SK-N-SH (cell line): ENCODE data around the gene FMN1. TPM values are rescaled to one million over a fixed set of nuclear protein-coding genes. Genes with fewer than 3 reads are reported as not detected.

Experiments
- CTCF ChIA-PET: fragments of 300-600, 350-600 bp; formaldehyde crosslinking; extraction: SDS; loops from one replicate; lab custom pipeline; 2021; lab: Yijun Ruan, JAX
- POLR2A ChIA-PET: fragments of 350-600 bp; sonication (Branson Sonifier 250); formaldehyde crosslinking; extraction: SDS; loops from one replicate; lab custom pipeline; 2020; ENCODE audit warnings: antibody characterized with exemption, inconsistent platforms; lab: Yijun Ruan, JAX
- DNase-seq: peaks from one replicate; pipeline ENCODE4 v3.0.0; 2012
- H2AFZ ChIP-seq: fragments of 200-600 bp; sonication (generic); 2 replicates; pipeline ENCODE4 v1.8.1; 2016; ENCODE audit warnings: antibody characterized with exemption, mild to moderate bottlenecking, low read depth
- H3F3A ChIP-seq: fragments of 200-600 bp; sonication (generic); replicated peaks from 2 replicates; pipeline ENCODE3; 2016; ENCODE audit warnings: antibody characterized with exemption, mild to moderate bottlenecking; ENCODE audit not compliant: insufficient read depth
- H3K27ac ChIP-seq, 2 experiments: fragments of 200-500 bp in 1 of 2; fragments of 200-600 bp in 1 of 2; sonication (Bioruptor generic) in 1 of 2; sonication (generic), shearing (Covaris generic) in 1 of 2; 2 replicates each; pipeline versions ENCODE4 v1.5.1 to v1.6.1; 2014 to 2016; ENCODE audit warnings: low read depth in 2 of 2, inconsistent platforms in 1 of 2, low read length in 1 of 2, mild to moderate bottlenecking in 1 of 2, mixed read lengths in 1 of 2
- H3K27me3 ChIP-seq: fragments of 200-600 bp; sonication (generic), shearing (Covaris generic); 2 replicates; pipeline ENCODE4 v1.6.1; 2016; ENCODE audit warnings: mixed run types; ENCODE audit not compliant: insufficient read depth
- H3K36me3 ChIP-seq, 2 experiments: fragments of 200-500 bp in 1 of 2; fragments of 200-600 bp in 1 of 2; sonication (Bioruptor generic) in 1 of 2; sonication (generic) in 1 of 2; replicated peaks in 1 of 2; 2 replicates each; pipeline versions ENCODE3 to v1.5.1; 2014 to 2016; ENCODE audit warnings: low read length in 1 of 2, mild to moderate bottlenecking in 1 of 2; ENCODE audit not compliant: insufficient read depth in 2 of 2, control insufficient read depth in 1 of 2
- H3K4me1 ChIP-seq, 2 experiments: fragments of 200-500 bp in 1 of 2; fragments of 200-600 bp in 1 of 2; sonication (Bioruptor generic) in 1 of 2; sonication (generic), shearing (Covaris generic) in 1 of 2; 2 replicates each; pipeline versions ENCODE4 v1.5.1 to v1.6.1; 2014 to 2016; ENCODE audit warnings: low read depth in 1 of 2, low read length in 1 of 2, mixed run types in 1 of 2; ENCODE audit not compliant: insufficient read depth in 2 of 2, control insufficient read depth in 1 of 2
- H3K4me2 ChIP-seq: fragments of 200-600 bp; sonication (generic), shearing (Covaris generic); 2 replicates; pipeline ENCODE4 v1.6.1; 2017; ENCODE audit warnings: mixed run types
- H3K4me3 ChIP-seq, 2 experiments: fragments of 200-500 bp in 1 of 2; fragments of 200-600 bp in 1 of 2; sonication (Bioruptor generic) in 1 of 2; sonication (generic), shearing (Covaris generic) in 1 of 2; 2 replicates each; pipeline versions ENCODE4 v1.5.1 to v1.8.1; 2014 to 2016; ENCODE audit warnings: low read depth in 2 of 2, inconsistent platforms in 1 of 2, low read length in 1 of 2, mild to moderate bottlenecking in 1 of 2, mixed read lengths in 1 of 2, moderate library complexity in 1 of 2
- H3K79me2 ChIP-seq: fragments of 200-600 bp; sonication (generic); 2 replicates; pipeline ENCODE4 v1.8.1; 2017; ENCODE audit warnings: mild to moderate bottlenecking; ENCODE audit not compliant: insufficient read depth
- H3K9ac ChIP-seq: fragments of 200-600 bp; sonication (generic); 2 replicates; pipeline ENCODE4 v1.6.1; 2017; ENCODE audit warnings: mixed run types
- H3K9me2 ChIP-seq: fragments of 200-600 bp; sonication (generic); 2 replicates; pipeline ENCODE4 v1.6.1; 2017; ENCODE audit warnings: mixed run types
- H3K9me3 ChIP-seq: fragments of 200-600 bp; sonication (generic); 2 replicates; pipeline ENCODE4 v1.6.1; 2017; ENCODE audit warnings: mixed run types, mild to moderate bottlenecking, moderate library complexity
- H4K20me1 ChIP-seq: fragments of 200-600 bp; sonication (generic); 2 replicates; pipeline ENCODE4 v1.6.1; 2017; ENCODE audit warnings: mild to moderate bottlenecking, mixed run types; ENCODE audit not compliant: insufficient read depth
- EP300 ChIP-seq, 2 experiments: IDR thresholded peaks; 2 replicates each; pipeline versions ENCODE4 v1.4.0 to v1.6.1; 2012; ENCODE audit warnings: borderline replicate concordance in 1 of 2, low read depth in 1 of 2, low read length in 1 of 2
- FOXJ3 ChIP-seq: sonication (generic); formaldehyde crosslinking; IDR thresholded peaks from 2 replicates; pipeline ENCODE4 v1.5.1; 2020; ENCODE audit warnings: mild to moderate bottlenecking, missing genetic modification reagents
- MAX ChIP-seq: IDR thresholded peaks from 2 replicates; pipeline ENCODE4 v1.4.0; 2012; ENCODE audit warnings: low read depth
- MEF2A ChIP-seq: IDR thresholded peaks from 2 replicates; pipeline ENCODE4 v1.4.0; 2012; ENCODE audit warnings: low read depth, borderline replicate concordance
- NRF1 ChIP-seq: IDR thresholded peaks from 2 replicates; pipeline ENCODE4 v1.6.1; 2012; ENCODE audit warnings: low read depth, mild to moderate bottlenecking, low read length
- PBX3 ChIP-seq: IDR thresholded peaks from 2 replicates; pipeline ENCODE4; 2012
- POLR2AphosphoS5 ChIP-seq: IDR thresholded peaks from 2 replicates; pipeline ENCODE4 v1.6.1; 2012; ENCODE audit warnings: low read depth, low read length
- RXRA ChIP-seq: IDR thresholded peaks from 2 replicates; pipeline ENCODE4 v1.4.0; 2012; ENCODE audit warnings: low read depth, mild to moderate bottlenecking, borderline replicate concordance
- TAF1 ChIP-seq: IDR thresholded peaks from 2 replicates; pipeline ENCODE4 v1.6.1; 2012; ENCODE audit warnings: low read depth, mild to moderate bottlenecking, low read length, moderate library complexity, borderline replicate concordance
- TEAD4 ChIP-seq: IDR thresholded peaks from 2 replicates; pipeline ENCODE4 v1.4.0; 2012; ENCODE audit warnings: mild to moderate bottlenecking, borderline replicate concordance; ENCODE audit not compliant: insufficient read depth
- WGBS: methylation state at CpG from one replicate; pipeline ENCODE4 v1.1.6; 2017; ENCODE audit warnings: low lambda C conversion rate; 5-methylcytosine and 5-hydroxymethylcytosine counted together
- polyA plus RNA-seq, 3 experiments: library from polyadenylated mRNA; depleted of rRNA; stranded (reverse); fragments of >200 nt; gene quantifications; 2 replicates each; pipeline ENCODE4 v1.2.3, GENCODE V29; 2012
- TF ChIP-seq, protein P1 (sequence below): IDR thresholded peaks from 2 replicates; pipeline ENCODE4 v1.6.1; 2012; ENCODE audit warnings: mild to moderate bottlenecking, low read depth, low read length, moderate library complexity
- TF ChIP-seq, protein P2 (sequence below): IDR thresholded peaks from 2 replicates; pipeline ENCODE4 v1.4.0; 2012; ENCODE audit warnings: low read depth, borderline replicate concordance

FMN1 gene
- polyA plus RNA-seq, 1 of the 3 experiments (the other 2 are of a cell fraction), result 9.1 TPM

- Histone ChIP-seq H3K9me2 (no peaks in the 10 kb centered on the region), H3K9me3 (no peaks in the 10 kb centered on the region; the same call in 1 of the 2 replicates), H3K4me1 (peaks cover 0 to 3% of the 10 kb centered on the region in 2 experiments; a peak in 1 of 4 replicates), H3K27ac (no peak overlapping the region), H3F3A (peaks cover 15% of the 10 kb centered on the region), H3K36me3 (peaks cover 6 to 39% of the 10 kb centered on the region in 2 experiments), H3K27me3 (no peaks in the 10 kb centered on the region), H4K20me1 (peaks cover 54% of the 10 kb centered on the region), H3K4me3 (no peak overlapping the region), H3K79me2 (peaks cover 99% of the 10 kb centered on the region), H2AFZ (no peak overlapping the region), H3K4me2 (no peak overlapping the region), H3K9ac (no peak overlapping the region)
- no peak for TF ChIP-seq NRF1
- TF ChIP-seq, protein P1, sequence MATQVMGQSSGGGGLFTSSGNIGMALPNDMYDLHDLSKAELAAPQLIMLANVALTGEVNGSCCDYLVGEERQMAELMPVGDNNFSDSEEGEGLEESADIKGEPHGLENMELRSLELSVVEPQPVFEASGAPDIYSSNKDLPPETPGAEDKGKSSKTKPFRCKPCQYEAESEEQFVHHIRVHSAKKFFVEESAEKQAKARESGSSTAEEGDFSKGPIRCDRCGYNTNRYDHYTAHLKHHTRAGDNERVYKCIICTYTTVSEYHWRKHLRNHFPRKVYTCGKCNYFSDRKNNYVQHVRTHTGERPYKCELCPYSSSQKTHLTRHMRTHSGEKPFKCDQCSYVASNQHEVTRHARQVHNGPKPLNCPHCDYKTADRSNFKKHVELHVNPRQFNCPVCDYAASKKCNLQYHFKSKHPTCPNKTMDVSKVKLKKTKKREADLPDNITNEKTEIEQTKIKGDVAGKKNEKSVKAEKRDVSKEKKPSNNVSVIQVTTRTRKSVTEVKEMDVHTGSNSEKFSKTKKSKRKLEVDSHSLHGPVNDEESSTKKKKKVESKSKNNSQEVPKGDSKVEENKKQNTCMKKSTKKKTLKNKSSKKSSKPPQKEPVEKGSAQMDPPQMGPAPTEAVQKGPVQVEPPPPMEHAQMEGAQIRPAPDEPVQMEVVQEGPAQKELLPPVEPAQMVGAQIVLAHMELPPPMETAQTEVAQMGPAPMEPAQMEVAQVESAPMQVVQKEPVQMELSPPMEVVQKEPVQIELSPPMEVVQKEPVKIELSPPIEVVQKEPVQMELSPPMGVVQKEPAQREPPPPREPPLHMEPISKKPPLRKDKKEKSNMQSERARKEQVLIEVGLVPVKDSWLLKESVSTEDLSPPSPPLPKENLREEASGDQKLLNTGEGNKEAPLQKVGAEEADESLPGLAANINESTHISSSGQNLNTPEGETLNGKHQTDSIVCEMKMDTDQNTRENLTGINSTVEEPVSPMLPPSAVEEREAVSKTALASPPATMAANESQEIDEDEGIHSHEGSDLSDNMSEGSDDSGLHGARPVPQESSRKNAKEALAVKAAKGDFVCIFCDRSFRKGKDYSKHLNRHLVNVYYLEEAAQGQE, result no peak
- TF ChIP-seq EP300 (IDR thresholded peaks at IDR 0.05; ENCODE audit: borderline replicate concordance in 1 of 2, low read depth in 1 of 2, low read length in 1 of 2), result no peak
- no peak for TF ChIP-seq PBX3
- no peak for TF ChIP-seq TAF1
- no peak for TF ChIP-seq MEF2A
- TF ChIP-seq RXRA, result no peak
- no peak for TF ChIP-seq POLR2AphosphoS5
- no peak for TF ChIP-seq TEAD4
- ChIA-PET POLR2A (no interaction called here), CTCF (interaction anchor here (0.6 kb wide), 1 partner anchor 104 kb away, joined by 3 read pairs; no protein-coding TSS in a partner anchor)
- 81% methylated on average over 3 of the region's 4 CpGs for WGBS
- DNase-seq, result no peak
Measured at GRCh38 chr15:33043636-33044035, 150.9 kb downstream of the FMN1 start.

- H3K9me2 ChIP-seq, result no peaks in the 10 kb centered on the region
- H3K79me2 ChIP-seq, result peaks cover 100% of the 10 kb centered on the region
- H3K9me3 ChIP-seq, result no peaks in the 10 kb centered on the region
- H3K27me3 ChIP-seq, result no peaks in the 10 kb centered on the region
- H3K4me2 ChIP-seq, result no peak overlapping the region
- TF ChIP-seq MAX, result no peak
- TF ChIP-seq FOXJ3 (CRISPR knock-in tag), result no peak
- TF ChIP-seq, protein P2, sequence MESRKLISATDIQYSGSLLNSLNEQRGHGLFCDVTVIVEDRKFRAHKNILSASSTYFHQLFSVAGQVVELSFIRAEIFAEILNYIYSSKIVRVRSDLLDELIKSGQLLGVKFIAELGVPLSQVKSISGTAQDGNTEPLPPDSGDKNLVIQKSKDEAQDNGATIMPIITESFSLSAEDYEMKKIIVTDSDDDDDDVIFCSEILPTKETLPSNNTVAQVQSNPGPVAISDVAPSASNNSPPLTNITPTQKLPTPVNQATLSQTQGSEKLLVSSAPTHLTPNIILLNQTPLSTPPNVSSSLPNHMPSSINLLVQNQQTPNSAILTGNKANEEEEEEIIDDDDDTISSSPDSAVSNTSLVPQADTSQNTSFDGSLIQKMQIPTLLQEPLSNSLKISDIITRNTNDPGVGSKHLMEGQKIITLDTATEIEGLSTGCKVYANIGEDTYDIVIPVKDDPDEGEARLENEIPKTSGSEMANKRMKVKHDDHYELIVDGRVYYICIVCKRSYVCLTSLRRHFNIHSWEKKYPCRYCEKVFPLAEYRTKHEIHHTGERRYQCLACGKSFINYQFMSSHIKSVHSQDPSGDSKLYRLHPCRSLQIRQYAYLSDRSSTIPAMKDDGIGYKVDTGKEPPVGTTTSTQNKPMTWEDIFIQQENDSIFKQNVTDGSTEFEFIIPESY, result no peak
- ChIA-PET CTCF (interaction anchor here (1.5 kb wide), 1 partner anchor 11 kb away, joined by 3 read pairs; no protein-coding TSS in a partner anchor), POLR2A (no interaction called here)
- peaks cover 0 to 8% of the 10 kb centered on the region in 2 experiments; a peak in 1 of 4 replicates for H3K4me1 ChIP-seq
- H2AFZ ChIP-seq, result no peak overlapping the region
- peaks cover 73% of the 10 kb centered on the region for H4K20me1 ChIP-seq
- no peak for DNase-seq
- peaks cover 4 to 30% of the 10 kb centered on the region in 2 experiments for H3K36me3 ChIP-seq
- no peak overlapping the region for H3K27ac ChIP-seq
- 88% methylated on average over 1 of the region's 1 CpG for WGBS
- peaks cover 14% of the 10 kb centered on the region for H3F3A ChIP-seq
- H3K9ac ChIP-seq, result no peak overlapping the region
- H3K4me3 ChIP-seq, result no peak overlapping the region
Measured at GRCh38 chr15:33040496-33040895, 154.0 kb downstream of the FMN1 start.
